ENCODE data around the gene KCNQ1. TPM values are rescaled to one million over a fixed set of nuclear protein-coding genes. Genes with fewer than 3 reads are reported as not detected.

The KCNQ1 gene
- total and polyA plus RNA-seq, 9 of the 15 experiments (the other 6 are each of a cell fraction or from before 2014, with no cell fraction given), result 0.44 TPM; not detected in 8

DNA sequence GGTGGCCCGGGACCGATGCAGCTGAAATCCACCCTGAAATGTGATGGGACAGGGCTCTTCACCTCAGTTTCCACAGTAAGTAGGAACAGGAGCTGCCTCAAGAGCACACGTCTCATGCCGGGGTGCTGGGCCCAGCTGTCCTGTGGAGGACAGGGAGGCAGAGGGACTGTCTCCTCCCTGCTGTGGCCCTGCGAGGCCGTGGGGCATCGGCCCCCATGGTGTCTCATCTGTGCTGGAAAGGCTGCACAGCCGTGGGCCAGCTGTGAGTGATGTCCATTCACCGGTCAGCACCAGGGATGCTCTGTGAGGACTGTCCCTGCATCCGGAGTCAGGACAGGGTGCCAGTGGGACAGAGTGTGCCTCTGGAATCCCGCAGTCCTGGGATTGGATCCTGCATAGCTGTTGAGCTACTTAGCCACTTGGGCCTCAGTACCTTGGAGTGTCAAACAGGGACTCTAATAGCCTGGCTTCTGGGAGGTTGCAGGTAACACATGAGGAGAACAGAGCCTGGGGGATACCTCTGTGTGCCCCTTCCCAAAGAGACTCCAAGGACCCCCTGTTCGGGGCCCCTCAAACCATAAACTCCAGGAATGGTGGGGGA is 17.0 kb upstream of the KCNQ1 start (continued):
- no peak for TF ChIP-seq ATF6 (CRISPR knock-in tag; IDR thresholded peaks at IDR 0.05)

- no peak overlapping the region for H3K4me3 ChIP-seq
- BruUV-seq (replicated peaks), result no TSS peak
- H4K20me1 ChIP-seq (replicated peaks; ENCODE audit: control insufficient read depth, insufficient read depth, low read length), result peaks cover 6% of the 10 kb centered on the region; the same call in 1 of the 2 replicates
- intact Hi-C loops (cut with micrococcal nuclease) (loop anchor here (1.0 to 2.0 kb wide), 2 partner anchors 103 to 460 kb away; no protein-coding TSS in a partner anchor), in situ Hi-C loops (cut with MboI) (loop anchor here (5.0 kb wide), 2 partner anchors 104 to 469 kb away; no protein-coding TSS in a partner anchor)
- POLR2A ChIA-PET, result no interaction called here
- CTCF ChIA-PET (ENCODE audit: low intra/inter-chr PET ratio), result interaction anchor here (0.6 to 6.2 kb wide), 3 partner anchors 102 to 131 kb away, joined by 3 to 76 read pairs (median 3); no protein-coding TSS in a partner anchor
- ATAC-seq (peak; percentile 96), DNase-seq (ENCODE audit: extremely low read depth in 1 of 4, low spot score in 3 of 4) (peak; percentile 67 to 76 (median 74)), FAIRE-seq (peak; percentile 80)
- no peaks in the 10 kb centered on the region for H3K9me1 ChIP-seq (ENCODE audit: control insufficient read depth, insufficient read depth, low read length)
- H3K4me1 ChIP-seq (replicated peaks in 1 of 2; ENCODE audit: control insufficient read depth in 2 of 2, insufficient read depth in 2 of 2, low read length in 2 of 2), result peaks cover 0 to 14% of the 10 kb centered on the region in 2 experiments; a peak in 2 of 5 replicates
- H3K4me2 ChIP-seq (ENCODE audit: insufficient read depth, low read length), result no peak overlapping the region
- no peaks in the 10 kb centered on the region for H3K36me3 ChIP-seq (ENCODE audit: control insufficient read depth, insufficient read depth, low read length)
- H3K9me3 ChIP-seq (replicated peaks; ENCODE audit: control insufficient read depth, insufficient read depth, low read depth, low read length), result peaks cover 6% of the 10 kb centered on the region; the same call in 1 of the 2 replicates
- H3K9ac ChIP-seq (ENCODE audit: insufficient read depth in 1 of 2, low read depth in 2 of 2, low read length in 2 of 2), result no peak overlapping the region
- no peak overlapping the region for H3K27ac ChIP-seq (ENCODE audit: extremely low read depth, low read depth, low read length)
- H2AFZ ChIP-seq (ENCODE audit: low read depth, low read length), result no peak overlapping the region
- no peaks in the 10 kb centered on the region for H3K79me2 ChIP-seq (ENCODE audit: control insufficient read depth, insufficient read depth, low read length)
- WGBS (ENCODE audit: insufficient coverage, low coverage, missing lambda C conversion rate), result 30% methylated on average over 7 of the region's 8 CpGs
- H3K27me3 ChIP-seq (ENCODE audit: control insufficient read depth in 2 of 2, insufficient read depth in 2 of 2, low read length in 2 of 2), result peaks cover 0 to 43% of the 10 kb centered on the region in 2 experiments; a peak in 4 of 5 replicates
- TF ChIP-seq IRF2 (CRISPR knock-in tag; IDR thresholded peaks at IDR 0.05) (no peak), MCM3 (IDR thresholded peaks at IDR 0.05) (peak; percentile 54; the same call in 1 of the 2 replicates), FOXK2 (conservative IDR thresholded peaks at IDR 0.05 in 1 of 2, IDR thresholded peaks at IDR 0.05 in 1 of 2; ENCODE audit: low read depth in 2 of 2) (0 out of 4 replicates have a peak, but pooled peaks of 1 of the 2 experiments have one; percentile 28), SMC3 (conservative IDR thresholded peaks at IDR 0.05; ENCODE audit: insufficient read depth, low read depth, low read length) (peak; percentile 99), NFIX (CRISPR knock-in tag; IDR thresholded peaks at IDR 0.05; ENCODE audit: low read depth) (no peak), NFIC (IDR thresholded peaks at IDR 0.05) (peak; percentile 48; the same call in 1 of the 2 replicates), TEAD4 (IDR thresholded peaks at IDR 0.05; ENCODE audit: low read length) (no peak), TEAD4 (CRISPR knock-in tag; IDR thresholded peaks at IDR 0.05; ENCODE audit: borderline replicate concordance) (no peak), TRIM28 (IDR thresholded peaks at IDR 0.05) (no peak), ZBTB43 (CRISPR knock-in tag; IDR thresholded peaks at IDR 0.05) (no peak), MLLT1 (IDR thresholded peaks at IDR 0.05) (peak in 1 of 2 experiments; percentile 89; a peak in 3 of 4 replicates), ZNF584 (CRISPR knock-in tag; IDR thresholded peaks at IDR 0.05; ENCODE audit: low read depth) (no peak)
- TF ChIP-seq, protein P1, sequence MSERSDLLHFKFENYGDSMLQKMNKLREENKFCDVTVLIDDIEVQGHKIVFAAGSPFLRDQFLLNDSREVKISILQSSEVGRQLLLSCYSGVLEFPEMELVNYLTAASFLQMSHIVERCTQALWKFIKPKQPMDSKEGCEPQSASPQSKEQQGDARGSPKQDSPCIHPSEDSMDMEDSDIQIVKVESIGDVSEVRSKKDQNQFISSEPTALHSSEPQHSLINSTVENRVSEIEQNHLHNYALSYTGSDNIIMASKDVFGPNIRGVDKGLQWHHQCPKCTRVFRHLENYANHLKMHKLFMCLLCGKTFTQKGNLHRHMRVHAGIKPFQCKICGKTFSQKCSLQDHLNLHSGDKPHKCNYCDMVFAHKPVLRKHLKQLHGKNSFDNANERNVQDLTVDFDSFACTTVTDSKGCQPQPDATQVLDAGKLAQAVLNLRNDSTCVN (CRISPR knock-in tag; IDR thresholded peaks at IDR 0.05), result peak; percentile 71; the same call in 1 of the 2 replicates
Observed at GRCh38 chr11:2428322-2428795, 16.4 kb upstream of the KCNQ1 start.
